ENCODE data around the gene DCP1B. TPM values are rescaled to one million over a fixed set of nuclear protein-coding genes. Genes with fewer than 3 reads are reported as not detected.

The DCP1B gene
- total and polyA plus RNA-seq, 12 donors: 1.1 to 4.9 (median 2.0) TPM

- 45 to 64% methylated on average over 15 of the region's 15 CpGs for WGBS, 2 donors
- no peak for TF ChIP-seq CTCF (IDR thresholded peaks at IDR 0.05)
- intact Hi-C loops (cut with DNase I): loop anchor here in 8 of 10 donors (2.0 to 10.0 kb wide), 8 partner anchors 51 to 547 kb away; no protein-coding TSS in a partner anchor
- peak in 2 of 8 donors; percentile 6 to 10 for ATAC-seq
- Histone ChIP-seq H3K27me3 (peaks cover 0 to 48% (median 0%) of the 10 kb centered on the region in 7 donors), H3K4me1 (peaks cover 7 to 78% (median 51%) of the 10 kb centered on the region in 9 donors), H3K9me3 (no peaks in the 10 kb centered on the region), H3K27ac (peak overlapping the region in 2 of 10 donors; percentile 32 to 37), H3K4me3 (peak overlapping the region in 9 of 10 donors; percentile 19 to 53 (median 39)), H3K36me3 (no peaks in the 10 kb centered on the region)
- DNase-seq: no peak
These were observed 31.3 kb upstream of the DCP1B start for GRCh38 chr12:2035431-2036055.

GRCh38 chr12:2034633-2035430, 30.6 kb upstream of the DCP1B start:
- 11 to 16% methylated on average over 47 of the region's 47 CpGs for WGBS, 2 donors
- H3K36me3 ChIP-seq: no peaks in the 10 kb centered on the region
- DNase-seq: peak; percentile 86 to 92
- TF ChIP-seq CTCF (IDR thresholded peaks at IDR 0.05): peak; percentile 87 to 98 (median 95)
- H3K9me3 ChIP-seq: no peaks in the 10 kb centered on the region
- ATAC-seq: peak; percentile 85 to 93 (median 88)
- H3K27ac ChIP-seq: peak overlapping the region in 3 of 10 donors; percentile 27 to 37 (median 32)
- peaks cover 0 to 48% (median 0%) of the 10 kb centered on the region in 7 donors for H3K27me3 ChIP-seq
- intact Hi-C loops (cut with DNase I): loop anchor here in 8 of 10 donors (5.0 to 10.0 kb wide), 8 partner anchors 50 to 547 kb away; no protein-coding TSS in a partner anchor
- H3K4me1 ChIP-seq: peaks cover 7 to 86% (median 58%) of the 10 kb centered on the region in 9 donors
- peak overlapping the region in 9 of 10 donors; percentile 19 to 53 (median 39) for H3K4me3 ChIP-seq

DNA sequence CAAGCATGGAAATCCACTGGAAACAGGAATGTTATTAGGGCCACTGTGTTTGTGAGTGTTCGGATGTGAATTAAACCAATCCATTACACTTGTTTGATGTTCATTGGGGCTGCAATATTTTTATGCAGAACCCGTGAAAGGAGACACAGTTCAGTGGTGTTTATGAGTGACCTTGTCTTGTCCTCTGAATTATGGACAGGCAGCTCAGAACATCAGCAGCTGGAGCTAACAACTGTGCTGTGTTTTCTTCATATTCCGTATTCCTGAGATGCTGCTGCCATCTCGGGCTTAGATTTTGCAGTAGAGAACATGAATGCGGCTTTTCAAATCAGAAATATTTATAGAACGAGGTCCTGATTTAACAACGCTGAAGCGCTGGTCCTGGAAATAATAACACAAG, 28.2 kb upstream of the DCP1B start:
- 52 to 67% methylated on average over 8 of the region's 8 CpGs for WGBS, 2 donors
- intact Hi-C loops (cut with DNase I): loop anchor here in 6 of 10 donors (5.0 to 10.0 kb wide), 5 partner anchors 48 to 238 kb away; no protein-coding TSS in a partner anchor
- Histone ChIP-seq H3K9me3 (no peaks in the 10 kb centered on the region), H3K27ac (peak overlapping the region in 3 of 10 donors; percentile 35 to 51 (median 40)), H3K36me3 (no peaks in the 10 kb centered on the region), H3K4me1 (peaks cover 7 to 92% (median 60%) of the 10 kb centered on the region in 9 donors), H3K4me3 (no peak overlapping the region), H3K27me3 (peaks cover 0 to 32% (median 0%) of the 10 kb centered on the region in 7 donors)
- no peak for DNase-seq
- ATAC-seq: no peak
- TF ChIP-seq CTCF (IDR thresholded peaks at IDR 0.05): no peak

DNA sequence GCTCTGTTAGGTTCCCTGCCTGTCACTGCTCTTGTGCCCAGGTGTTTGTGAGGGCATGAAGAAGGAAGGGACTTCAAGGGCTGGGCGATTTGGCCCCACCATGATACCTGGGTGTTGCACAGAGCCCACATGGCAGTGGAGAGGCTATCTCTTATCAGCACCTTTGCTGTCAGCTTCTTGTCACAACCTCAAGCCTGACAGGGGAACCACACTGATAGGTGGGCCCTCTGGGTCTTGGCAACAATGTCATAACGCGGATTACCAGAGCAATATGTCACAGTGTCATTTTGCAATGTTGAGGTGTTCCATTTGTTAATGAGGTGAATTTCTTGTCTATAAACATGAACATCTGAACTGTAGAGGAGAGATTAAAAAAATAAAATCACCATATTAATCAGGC, 25.6 kb upstream of the DCP1B start:
- Histone ChIP-seq H3K9me3 (no peaks in the 10 kb centered on the region), H3K27me3 (peaks cover 0 to 18% (median 0%) of the 10 kb centered on the region in 7 donors), H3K27ac (peak overlapping the region in 1 of 10 donors; percentile 35), H3K36me3 (no peaks in the 10 kb centered on the region), H3K4me1 (peaks cover 0 to 77% (median 48%) of the 10 kb centered on the region in 9 donors), H3K4me3 (no peak overlapping the region)
- ATAC-seq (no peak), DNase-seq (no peak)
- intact Hi-C loops (cut with DNase I): loop anchor here in 7 of 10 donors (2.0 to 10.0 kb wide), 7 partner anchors 45 to 235 kb away; no protein-coding TSS in a partner anchor
- 50 to 66% methylated on average over 3 of the region's 3 CpGs for WGBS, 2 donors
- TF ChIP-seq CTCF (IDR thresholded peaks at IDR 0.05): no peak

All from heart right ventricle (tissue), 16 donors.